Epithelial cell of esophagus (primary cell): ENCODE measurements around the gene ASIC3.

ENCODE experiments used
- DNase-seq: peaks from one replicate; pipeline ENCODE4 v3.0.0; 2010; ENCODE audit warnings: low read depth
- H3K4me3 ChIP-seq: 2 replicates; pipeline ENCODE4 v1.5.1; 2011; ENCODE audit warnings: mild to moderate bottlenecking, low read length, control low read depth
- CTCF ChIP-seq: IDR thresholded peaks from 2 replicates; pipeline ENCODE4 v1.5.1; 2011; ENCODE audit warnings: low read depth, mild to moderate bottlenecking, low read length, control low read depth, inconsistent platforms; ENCODE audit not compliant: insufficient read depth; ENCODE audit errors: missing control alignments

Gene ASIC3

GRCh38 chr7:151075978-151076426 is 27.7 kb downstream of the ASIC3 start:
- no peak for DNase-seq
- TF ChIP-seq CTCF: no peak
- H3K4me3 ChIP-seq: no peak overlapping the region

GRCh38 chr7:151076863-151077704 is 28.8 kb downstream of the ASIC3 start:
- TF ChIP-seq CTCF: peak; percentile 41
- peak; percentile 27 for DNase-seq
- H3K4me3 ChIP-seq: no peak overlapping the region

GRCh38 chr7:151077705-151078232 is 29.4 kb downstream of the ASIC3 start:
- DNase-seq: no peak
- no peak overlapping the region for H3K4me3 ChIP-seq
- no peak for TF ChIP-seq CTCF

- TF ChIP-seq CTCF: no peak
- DNase-seq: no peak
- no peak overlapping the region for H3K4me3 ChIP-seq
Observed at GRCh38 chr7:151078233-151079040, 30.1 kb downstream of the ASIC3 start.

- peak overlapping the region; percentile 73 for H3K4me3 ChIP-seq
- no peak for DNase-seq
- TF ChIP-seq CTCF: no peak
Observed at GRCh38 chr7:151079199-151079910, 31.0 kb downstream of the ASIC3 start.

GRCh38 chr7:151080067-151080521 is 31.8 kb downstream of the ASIC3 start:
- TF ChIP-seq CTCF: peak; percentile 2
- DNase-seq: peak; percentile 62
- H3K4me3 ChIP-seq: peak overlapping the region; percentile 73
